Brain pericyte (primary cell): ENCODE measurements around the gene SETSIP.
"Not testable (repeated sequence)": the region's sequence is repeated elsewhere in the genome, so short reads cannot be mapped to it uniquely, and the experiment has no call there.

Experiments used
- DNase-seq: peaks from one replicate; pipeline ENCODE4 v3.0.0-alpha.2; 2012; ENCODE audit warnings: low read depth, low spot score

Gene SETSIP, protein sequence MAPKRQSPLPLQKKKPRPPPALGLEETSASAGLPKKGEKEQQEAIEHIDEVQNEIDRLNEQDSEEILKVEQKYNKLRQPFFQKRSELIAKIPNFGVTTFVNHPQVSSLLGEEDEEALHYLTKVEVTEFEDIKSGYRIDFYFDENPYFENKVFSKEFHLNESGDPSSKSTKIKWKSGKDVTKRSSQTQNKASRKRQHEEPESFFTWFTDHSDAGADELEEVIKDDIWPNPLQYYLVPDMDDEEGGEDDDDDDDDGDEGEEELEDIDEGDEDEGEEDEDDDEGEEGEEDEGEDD

DNA sequence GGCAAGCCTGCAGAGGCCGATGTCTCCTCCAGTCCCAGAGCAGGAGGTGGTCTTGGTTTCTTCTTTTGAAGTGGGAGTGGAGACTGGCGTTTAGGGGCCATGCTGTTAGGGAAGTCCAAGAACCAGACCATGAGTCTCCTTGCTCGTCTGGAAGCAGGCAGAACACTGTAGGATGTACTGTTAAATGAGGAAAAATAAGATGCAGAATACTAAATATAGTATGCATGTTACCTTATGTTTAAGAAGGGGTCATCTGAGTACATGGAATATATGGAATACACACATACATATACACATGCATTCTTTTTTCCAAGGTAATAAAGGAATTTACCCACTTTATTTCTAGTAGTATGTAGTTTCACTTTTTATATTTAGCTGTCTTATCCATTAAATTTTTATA, at the start of gene SETSIP:
TSS of gene SETSIP (minus strand) at position 101 of the 400 bp plus-strand sequence. CDS start at position 101, 0 bp downstream.
- no peak for DNase-seq

DNA sequence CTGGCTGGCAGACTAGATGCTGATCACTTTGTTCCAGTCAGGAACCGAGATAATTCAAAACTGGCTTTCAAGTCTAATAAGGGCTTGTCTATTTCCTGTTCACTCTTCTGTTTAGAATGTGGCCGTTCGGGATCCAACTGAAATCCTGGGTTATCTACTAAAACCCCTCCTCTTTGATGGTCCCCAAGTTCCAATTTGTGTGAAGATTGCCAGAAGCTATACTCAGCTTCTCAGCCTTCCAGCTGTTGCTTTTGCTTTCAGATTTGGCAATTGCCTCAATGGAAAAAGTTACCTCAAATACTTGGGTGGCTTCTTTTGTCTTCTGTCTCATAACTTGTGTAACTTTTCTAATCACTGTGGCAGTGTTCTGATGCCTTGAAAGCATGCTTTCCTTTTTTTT, 48.7 kb upstream of the SETSIP start:
- DNase-seq: no peak

DNA sequence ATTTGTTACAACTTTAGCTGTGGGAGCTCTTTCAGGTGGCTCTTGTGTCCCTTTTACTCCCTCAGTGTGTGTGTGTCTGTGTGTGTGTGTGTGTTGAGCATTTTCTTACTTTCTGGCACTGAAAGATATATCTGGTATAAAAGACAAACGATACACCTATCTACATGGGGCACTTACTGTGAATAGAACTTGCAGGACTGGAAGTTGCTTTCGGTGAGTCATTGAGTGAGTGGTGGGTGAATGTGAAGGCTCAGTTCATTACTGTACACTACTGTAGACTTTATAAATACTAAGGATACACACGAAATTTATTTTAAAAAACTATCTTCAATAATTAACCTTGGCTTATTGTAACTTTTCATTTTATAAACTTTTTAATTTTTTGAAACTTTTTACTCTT, 43.6 kb upstream of the SETSIP start:
- DNase-seq: no peak

DNA sequence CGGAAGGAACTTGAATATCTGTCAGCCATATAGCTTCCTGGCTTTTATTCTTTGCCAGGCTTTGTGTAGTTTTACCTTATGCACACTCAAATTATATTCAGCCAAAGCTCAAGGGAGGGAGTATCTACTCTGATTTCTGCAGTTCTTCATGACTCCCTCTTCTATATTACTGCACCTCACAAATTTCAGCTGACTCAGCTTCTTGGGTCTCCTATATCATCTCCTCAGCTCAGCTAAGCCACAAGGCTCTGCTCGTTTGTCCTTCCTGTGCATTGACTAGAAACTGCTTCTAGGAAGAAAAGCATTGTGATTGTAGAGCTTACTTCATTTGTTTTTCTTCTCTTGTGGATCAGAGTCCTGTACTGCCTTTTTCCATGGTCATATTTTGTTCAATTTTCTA, 42.3 kb upstream of the SETSIP start:
- no peak for DNase-seq

DNA sequence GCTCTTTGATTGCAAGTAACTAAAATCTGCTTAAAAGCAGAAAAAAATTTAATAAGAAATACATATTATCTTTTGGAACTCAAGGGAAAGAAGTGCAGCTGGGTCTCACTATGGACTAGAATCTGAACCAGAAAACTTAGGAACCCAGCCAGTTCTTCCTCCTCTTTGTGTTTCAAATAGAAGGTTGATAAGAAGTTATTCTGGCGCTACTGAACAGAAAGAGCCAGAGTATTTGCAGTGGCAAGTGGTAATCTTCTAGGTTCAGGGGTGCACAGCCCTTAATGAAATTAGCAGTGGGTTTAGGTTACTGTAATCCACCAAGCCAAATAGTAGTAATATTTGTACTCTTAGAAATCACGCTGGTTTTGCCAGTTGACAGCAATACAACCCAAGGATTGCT, 33.4 kb upstream of the SETSIP start:
- DNase-seq: no peak

DNA sequence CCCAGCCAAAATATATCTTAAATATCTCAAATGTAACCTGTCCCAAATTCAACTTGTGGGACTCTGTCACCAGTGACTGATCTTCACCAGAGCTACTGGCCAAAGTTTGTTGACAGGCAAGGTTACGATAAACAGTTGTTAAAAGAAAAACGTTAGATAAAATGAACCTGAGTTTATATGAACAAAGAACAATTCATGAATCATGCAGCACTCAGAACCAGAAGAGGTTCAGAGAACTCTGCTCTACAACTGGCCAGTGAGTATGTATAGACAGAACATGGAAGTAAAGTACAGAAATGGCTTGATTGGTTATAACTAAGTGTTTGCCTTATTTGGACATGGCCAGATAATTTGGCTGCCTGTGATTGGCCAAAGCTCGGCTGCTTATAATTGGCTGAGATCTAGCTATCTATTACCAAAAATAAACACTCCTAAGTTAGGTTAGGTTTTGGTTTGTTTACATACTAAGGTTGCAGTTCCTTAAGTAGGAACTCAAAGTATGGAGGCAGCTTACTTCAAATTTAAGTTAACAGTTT, 30.4 kb upstream of the SETSIP start:
- DNase-seq: no peak

DNA sequence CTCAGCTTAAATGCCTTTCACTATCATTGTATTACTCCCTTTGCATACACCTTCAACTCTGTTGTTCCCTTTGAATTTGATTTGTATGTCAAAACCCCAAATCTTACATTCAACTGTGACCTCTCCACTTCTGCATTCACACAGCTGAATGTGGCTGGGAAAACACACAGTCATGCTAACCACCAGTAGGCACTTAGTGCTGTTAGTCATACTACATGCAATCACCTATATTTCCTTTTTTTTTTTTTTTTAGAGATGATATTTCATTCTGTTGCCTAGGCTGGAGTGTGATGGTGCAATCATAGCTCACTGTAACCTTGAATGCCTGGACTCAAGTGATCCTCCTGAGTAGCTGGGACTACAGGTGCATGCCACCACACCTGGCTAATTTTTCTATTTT, 21.1 kb upstream of the SETSIP start:
- no peak for DNase-seq

DNA sequence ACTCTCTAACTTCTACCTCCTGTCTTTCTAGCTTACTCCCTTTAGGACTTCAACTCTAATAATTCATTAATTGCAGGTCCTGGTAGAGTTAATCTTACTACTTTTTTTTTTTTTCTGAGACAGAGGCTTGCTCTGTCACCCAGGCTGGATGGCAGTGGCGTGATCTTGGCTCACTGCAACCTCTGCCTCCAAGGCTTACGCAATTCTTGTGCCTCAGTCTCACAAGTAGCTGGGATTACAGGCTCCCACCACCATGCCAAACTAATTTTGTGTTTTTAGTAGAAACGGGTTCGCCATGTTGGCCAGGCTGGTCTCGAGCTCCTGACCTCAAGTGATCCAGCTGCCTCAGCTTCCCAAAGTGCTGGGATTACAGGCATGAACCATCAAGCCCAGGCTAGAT, 20.7 kb upstream of the SETSIP start:
- no peak for DNase-seq

DNA sequence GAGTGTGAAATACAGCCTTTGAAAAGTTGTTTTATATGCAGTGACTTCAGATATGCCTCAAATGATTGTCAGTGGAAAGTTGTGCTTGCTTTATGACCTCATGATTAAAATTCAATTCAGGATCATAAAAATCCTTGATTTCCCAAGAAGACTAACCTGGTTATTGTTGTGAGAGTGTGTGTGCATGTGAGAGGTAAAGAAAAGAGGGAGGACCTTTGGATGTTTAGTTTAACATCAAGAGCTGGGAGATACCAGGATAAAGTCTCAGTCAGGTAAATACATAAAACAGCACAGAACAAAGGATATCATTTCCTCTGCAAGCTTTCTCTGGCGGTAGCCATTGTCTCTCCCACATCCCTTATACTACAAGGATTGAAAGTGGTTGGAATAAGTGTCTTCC, 19.4 kb upstream of the SETSIP start:
- no peak for DNase-seq

DNA sequence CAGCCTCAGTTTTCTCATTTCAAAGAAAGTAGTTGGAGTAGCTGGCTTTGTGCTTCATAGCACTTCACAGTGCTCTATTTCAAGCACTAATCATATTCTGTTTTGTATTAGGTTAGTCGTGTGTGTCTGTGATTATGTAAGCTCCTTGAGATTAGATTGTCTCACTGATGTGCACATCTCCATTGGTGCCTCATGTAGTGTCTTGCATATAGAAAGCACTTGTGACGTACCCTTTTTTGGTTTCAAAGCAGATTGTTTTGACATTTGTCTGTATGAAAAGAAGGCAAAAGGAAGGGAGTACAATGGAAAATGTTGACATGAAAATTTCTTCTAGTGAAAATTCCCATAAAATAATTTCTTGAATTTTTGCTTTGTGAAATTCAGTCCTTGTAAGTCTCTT, 18.9 kb upstream of the SETSIP start:
- DNase-seq: no peak

DNA sequence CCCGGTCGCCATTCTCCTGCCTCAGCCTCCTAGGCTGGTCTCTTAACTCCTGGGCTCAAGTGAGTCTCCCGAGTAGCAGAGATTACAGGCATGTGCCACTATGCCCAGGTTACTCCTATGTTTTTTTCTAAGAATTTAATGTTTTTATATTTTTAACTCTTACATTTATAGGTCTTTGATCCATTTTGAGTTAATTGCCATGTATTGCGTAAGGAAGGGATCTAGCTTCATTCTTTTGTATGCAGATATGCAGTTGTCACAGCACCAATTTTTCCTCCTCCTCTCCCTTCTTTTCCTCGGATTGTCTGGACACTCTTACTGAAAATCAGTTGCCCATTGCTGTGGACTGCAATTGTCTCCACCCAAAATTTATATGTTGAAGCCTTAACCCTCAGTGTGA, 16.4 kb upstream of the SETSIP start:
- DNase-seq: no peak

DNA sequence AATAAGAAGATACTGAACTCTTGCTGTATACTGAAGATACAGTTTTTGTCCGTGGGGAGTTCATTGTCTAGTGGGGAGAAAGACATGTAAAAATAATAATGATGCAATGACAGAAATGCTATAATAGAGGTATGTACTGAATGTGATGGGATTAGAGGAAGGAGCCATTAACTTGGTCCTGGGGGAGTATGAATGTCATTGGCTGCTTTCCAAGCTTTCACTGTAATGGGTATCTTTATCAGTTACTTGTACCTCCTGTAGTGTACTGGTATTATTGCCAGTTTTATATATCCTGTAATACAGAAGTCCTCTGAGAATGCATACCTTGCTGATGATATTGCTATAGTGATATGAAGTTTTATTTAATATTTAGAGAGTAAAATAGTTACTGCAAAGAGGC, 12.3 kb upstream of the SETSIP start:
- DNase-seq: no peak

DNA sequence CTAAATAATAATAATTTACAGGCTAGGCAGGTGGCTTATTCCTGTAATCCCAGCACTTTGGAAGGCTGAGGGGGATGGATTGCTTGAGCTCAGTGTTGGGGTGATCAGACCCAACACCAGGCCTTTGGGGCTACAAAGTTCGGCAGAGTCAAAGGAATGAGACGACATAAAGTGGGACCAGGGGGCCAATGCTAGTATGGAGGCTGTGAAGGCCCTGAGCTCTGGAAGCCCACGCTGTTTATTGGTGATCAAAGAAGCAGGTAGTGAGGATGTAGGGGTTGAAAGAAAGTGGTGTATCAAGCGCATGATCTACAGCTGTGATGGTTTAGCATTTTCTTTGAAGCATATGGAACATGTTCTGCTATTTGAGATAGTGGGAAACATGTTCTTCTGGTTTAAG, 10.5 kb upstream of the SETSIP start:
- DNase-seq: no peak

DNA sequence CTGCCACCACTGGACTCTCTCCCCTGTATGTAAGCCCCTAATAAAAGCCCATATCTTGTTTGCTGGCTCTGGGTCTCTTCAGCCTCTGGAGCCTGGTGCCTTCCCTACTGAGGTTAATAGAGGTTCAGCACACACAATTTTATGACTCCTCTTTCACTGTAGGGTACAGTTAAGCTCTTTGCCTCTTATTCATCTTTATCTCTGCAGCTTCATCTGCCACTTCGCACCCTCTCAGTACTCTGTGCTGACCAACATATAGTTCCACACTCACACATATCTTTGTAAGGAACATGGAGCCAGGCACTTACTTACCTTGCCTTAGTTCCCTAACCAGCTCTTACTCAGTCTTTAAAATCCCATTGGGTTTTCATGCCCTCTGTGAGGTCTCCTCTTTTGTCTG, 9.4 kb upstream of the SETSIP start:
- DNase-seq: no peak

DNA sequence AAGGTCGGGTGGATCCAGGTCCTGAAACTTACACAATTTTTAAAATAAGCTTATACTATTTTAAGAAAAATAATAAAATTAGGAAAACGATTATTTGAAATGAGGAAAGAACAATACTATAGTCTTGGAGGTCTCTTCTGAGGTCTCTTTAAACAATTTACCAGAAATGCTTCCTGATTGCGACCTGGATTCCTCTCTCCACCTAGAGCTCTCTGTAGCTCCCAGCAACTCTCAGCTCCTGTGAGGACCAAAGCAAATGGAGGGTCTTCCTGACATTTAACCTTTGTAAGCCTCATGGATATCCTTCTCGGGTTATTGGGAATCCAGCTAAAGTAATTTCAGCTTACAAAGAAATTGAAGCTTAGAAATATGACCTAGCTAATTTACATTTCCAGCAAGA, 5.8 kb upstream of the SETSIP start:
- no peak for DNase-seq

DNA sequence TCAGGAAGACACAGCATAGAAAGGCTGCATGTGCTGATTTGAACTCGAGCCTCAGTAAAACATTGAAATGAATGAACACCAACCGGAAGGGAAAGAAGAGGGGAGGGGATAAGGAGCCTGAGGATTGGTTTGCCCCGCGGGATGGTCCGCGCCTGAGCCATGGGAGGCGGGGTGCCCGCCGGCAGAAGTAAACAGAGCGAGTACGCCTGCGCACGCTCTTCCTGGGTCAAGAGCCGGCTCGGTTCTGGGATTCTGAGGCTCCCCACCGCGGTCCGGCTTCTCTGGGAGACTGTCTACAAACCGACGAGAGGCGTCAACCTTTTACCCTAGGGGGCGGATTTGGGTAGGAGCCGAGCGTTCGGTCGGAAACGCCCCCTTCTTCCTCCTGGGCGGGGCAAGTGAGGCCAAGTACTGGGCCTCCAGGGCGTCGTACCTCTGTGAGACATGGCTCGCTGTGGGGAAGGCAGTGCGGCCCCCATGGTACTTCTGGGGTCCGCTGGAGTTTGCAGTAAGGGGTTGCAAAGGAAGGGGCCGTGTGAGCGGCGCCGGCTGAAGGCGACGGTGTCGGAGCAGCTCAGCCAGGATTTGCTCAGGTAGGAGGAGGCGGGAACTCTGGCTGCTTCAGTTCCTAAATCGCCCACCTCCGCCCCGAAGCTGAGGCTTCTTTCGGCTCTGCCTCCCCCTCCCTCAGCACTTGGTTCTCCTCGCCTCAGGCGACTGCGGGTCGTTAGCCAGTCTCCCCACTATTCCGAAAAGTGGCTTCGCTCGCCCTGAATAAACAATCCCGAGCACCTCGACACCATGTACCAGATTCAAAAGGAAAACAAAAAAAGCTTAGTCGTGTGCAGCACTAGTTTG, 5.1 kb upstream of the SETSIP start, which contains the start of gene BTBD8:
TSS of gene BTBD8 (plus strand) at position 218 of the 858 bp plus-strand sequence. CDS start at position 445, 227 bp downstream.
- DNase-seq: peak; percentile 48

DNA sequence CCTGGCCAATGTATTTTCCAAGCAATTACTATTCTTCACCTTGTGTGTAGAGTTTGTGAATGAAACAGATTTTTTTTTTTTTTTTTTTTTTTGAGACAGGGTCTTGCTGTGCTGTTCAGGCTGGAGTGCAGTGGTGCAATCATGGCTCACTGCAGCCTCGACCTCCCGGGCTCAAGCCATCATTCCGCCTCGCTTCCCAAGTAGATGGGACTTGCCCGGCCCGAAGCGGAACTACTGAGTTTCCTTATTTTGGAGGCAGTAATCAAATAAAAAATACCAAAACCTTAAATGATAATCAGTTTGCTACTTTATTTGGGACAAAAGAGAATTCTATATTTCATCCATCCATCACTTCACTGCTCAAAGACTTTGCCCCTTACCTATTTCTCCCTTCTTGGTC, 4.2 kb upstream of the SETSIP start:
- no peak for DNase-seq

DNA sequence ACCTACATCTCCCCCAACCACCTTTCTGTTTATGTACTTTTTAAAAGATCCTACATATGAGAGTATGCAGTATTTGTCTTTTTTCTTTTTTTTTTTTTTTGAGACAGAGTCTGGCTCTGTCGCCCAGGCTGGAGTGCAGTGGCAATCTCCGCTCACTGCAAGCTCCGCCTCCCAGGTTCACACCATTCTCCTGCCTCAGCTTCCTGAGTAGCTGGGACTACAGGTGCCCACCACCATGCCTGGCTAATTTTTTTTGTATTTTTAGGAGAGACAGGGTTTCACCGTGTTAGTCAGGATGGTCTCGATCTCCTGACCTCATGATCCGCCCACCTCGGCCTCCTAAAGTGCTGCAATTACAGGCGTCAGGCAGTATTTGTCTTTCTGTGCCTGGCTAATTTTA, 2.9 kb upstream of the SETSIP start:
- DNase-seq: not testable (repeated sequence)

DNA sequence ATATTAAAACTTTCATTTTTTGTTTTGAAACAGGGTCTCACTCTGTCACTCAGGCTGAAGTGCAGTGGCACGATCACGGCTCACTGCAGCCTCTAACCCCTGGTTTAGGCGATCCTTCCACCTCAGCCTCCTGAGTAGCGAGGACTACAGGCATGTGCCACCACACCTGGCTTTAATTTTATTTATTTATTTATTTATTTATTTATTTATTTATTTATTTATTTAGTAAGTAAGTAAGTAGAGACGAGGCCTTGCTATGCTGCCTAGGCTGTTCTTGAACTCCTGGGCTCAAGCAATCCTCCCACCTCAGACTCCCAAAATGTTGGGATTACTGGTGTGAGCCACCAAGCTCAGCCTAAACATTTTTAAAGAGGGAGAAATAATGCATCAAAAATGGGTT, 1.2 kb upstream of the SETSIP start:
- DNase-seq: no peak

DNA sequence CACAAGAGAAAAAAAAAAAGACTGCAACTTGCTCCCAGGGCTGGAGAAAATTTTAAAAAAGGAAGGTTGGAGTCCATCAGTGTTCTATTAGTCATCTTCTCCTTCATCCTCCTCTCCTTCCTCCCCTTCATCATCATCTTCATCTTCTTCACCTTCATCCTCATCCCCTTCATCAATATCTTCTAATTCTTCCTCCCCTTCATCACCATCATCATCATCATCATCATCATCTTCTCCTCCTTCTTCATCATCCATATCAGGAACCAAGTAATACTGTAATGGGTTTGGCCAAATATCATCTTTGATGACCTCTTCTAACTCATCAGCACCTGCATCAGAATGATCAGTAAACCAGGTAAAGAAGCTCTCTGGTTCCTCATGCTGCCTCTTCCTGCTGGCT, 765 bp downstream of the SETSIP start:
- DNase-seq: not testable (repeated sequence)

DNA sequence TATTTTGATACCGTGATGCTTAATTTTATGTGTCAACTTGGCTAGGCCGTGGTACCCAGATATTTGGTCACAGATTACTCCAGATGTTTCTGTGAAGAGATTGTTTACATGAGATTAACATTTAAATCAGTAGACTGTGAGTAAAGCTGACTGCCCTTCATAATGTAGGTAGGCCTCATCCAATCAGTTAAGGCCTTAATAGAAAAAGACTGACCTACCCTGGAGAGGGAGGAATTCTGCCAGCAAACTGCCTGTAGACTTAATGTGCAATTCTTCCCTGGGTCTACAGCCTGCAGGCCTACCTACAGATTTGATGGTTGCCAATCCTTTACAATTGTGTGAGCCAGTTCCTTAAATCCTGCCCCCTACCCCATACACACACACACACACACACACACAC, 4.3 kb downstream of the SETSIP start:
- DNase-seq: no peak

DNA sequence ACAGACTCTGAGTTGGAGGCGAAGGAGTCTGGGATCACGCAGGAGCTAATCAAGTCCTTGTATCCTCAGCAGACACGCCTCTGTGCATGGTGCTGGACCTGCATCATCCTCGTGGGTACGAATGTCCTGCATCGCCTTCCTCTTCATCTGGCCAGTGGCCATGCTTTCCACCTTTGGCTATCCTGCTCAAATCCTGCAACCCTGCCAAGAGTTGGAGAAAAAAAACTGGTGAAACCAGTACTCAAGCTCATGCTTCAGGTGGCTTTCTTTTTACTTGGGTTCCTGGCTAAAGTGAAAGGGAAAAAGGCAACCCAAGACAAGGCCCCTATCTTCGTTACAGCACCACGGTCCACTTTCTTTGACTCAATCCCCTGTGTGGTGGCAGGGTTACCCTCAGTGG, 8.9 kb downstream of the SETSIP start:
- no peak for DNase-seq

DNA sequence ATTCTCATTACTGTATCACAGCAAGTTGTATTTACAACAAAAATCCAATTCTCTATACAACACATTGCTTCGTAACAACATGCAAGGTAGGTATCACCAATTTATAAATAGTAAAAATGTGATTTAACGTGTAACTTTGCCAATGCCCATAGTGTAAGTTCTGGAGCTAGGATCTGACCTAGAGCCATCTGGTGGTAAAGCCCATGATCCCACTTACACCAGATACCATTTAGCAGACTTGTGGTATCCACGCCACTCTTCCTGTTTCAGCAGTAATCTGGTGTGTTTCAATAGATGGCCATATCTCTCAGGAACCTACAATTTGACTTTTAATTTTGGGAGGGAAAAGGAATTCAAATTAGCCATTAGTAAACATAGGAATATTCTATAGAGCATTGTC, 10.2 kb downstream of the SETSIP start:
- no peak for DNase-seq
